ENCODE results near the gene ATP2B2.

DNA sequence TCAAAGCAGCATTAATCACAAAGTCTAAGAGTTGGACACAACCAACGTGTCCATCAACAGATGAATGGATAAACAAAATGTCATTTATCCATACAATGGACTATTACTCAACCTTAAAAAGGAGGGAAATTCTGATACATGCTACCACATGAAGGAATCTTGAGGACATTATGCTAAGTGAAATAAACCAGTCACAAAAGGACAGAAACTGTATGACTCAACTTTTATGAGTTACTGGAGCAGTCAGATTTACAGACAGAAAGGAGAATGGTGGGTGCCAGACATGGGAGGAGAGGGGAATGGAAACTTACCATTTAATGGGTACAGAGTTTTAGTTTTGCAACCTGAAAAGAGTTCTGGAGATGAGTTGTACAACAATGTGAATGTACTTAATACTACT lies 141.5 kb downstream of the ATP2B2 start:
- TF ChIP-seq, protein P1, sequence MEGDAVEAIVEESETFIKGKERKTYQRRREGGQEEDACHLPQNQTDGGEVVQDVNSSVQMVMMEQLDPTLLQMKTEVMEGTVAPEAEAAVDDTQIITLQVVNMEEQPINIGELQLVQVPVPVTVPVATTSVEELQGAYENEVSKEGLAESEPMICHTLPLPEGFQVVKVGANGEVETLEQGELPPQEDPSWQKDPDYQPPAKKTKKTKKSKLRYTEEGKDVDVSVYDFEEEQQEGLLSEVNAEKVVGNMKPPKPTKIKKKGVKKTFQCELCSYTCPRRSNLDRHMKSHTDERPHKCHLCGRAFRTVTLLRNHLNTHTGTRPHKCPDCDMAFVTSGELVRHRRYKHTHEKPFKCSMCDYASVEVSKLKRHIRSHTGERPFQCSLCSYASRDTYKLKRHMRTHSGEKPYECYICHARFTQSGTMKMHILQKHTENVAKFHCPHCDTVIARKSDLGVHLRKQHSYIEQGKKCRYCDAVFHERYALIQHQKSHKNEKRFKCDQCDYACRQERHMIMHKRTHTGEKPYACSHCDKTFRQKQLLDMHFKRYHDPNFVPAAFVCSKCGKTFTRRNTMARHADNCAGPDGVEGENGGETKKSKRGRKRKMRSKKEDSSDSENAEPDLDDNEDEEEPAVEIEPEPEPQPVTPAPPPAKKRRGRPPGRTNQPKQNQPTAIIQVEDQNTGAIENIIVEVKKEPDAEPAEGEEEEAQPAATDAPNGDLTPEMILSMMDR (IDR thresholded peaks at IDR 0.05) = no peak
- no peak for TF ChIP-seq POLR2A (IDR thresholded peaks at IDR 0.05)

Measured in thyroid gland (tissue), 4 donors.